Activated CD4-positive, alpha-beta T cell treated with anti-CD3 and anti-CD28 coated beads for 1 hour (primary cell): ENCODE results near the gene MAP1B.
"Not testable (repeated sequence)": the region's sequence is repeated elsewhere in the genome, so short reads cannot be mapped to it uniquely, and the experiment has no call there.

ENCODE experiments used
- DNase-seq: peaks from one replicate; pipeline ENCODE4 v3.0.0-alpha.2; 2020

MAP1B gene

DNA sequence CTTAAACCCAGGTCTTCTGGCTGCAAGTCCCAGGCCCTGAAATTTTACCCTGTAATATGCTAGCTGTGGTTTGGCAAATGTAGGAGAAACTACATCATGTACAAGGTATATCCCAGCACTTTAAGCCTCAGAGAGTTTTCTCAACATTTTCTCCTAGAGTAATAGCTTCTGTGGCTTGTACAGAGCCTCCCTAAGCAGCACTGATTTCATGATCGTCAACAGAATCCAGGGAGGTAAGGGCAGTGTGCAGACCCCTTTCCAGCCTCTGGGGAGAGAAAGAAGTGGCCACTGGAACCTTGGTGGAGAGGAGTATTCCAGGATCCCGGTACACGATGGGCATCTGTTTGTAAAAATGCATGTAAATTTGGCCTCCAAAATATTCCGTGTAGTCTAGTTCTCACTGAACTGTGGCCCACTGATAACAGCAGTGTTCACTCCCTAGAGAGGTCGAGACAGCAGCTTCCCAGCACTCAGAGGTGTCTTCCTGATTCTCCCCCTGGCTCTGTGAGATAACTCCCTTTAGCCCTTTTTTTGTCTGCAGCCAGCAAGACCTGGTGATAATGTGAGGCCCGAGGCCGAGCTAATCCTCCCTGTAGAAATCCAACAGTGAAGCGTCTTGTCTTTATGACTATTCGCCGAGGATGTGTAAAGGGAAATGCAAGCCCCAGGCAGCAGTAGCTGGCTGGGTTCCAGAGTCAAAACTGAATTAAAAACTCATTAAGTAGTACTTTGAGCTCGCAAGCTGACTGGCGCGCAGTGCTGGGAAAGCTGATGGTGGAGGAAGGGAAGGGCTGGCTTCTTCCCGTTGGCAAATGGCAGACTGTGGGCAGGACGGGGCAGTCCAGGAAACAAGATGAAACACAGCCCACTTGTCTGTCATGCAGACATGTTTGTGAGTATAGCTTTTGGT is 59.0 kb downstream of the MAP1B start:
- DNase-seq, result no peak

- DNase-seq, result no peak
These were observed 60.0 kb downstream of the MAP1B start for GRCh38 chr5:72167257-72167656.

GRCh38 chr5:72167804-72168203 is 60.5 kb downstream of the MAP1B start:
- no peak for DNase-seq

DNA sequence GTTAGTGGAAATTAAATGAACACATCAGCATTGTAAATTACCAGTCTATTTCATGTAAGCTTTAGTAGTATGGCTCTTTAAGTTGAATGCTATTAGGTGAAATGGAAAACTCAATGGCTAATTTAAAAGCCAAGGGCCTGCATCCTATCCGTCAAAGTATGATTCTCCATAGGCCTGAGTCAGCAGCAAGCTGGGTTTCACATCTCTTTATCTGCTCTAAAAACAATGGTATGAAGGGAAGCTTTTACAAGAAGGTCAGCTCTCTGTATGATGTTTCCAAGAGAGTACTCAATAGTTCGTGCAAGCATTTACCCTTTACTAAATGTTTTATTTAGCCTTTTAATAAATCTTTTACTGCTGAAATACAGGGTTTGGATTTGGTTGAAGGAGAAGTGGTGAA is 62.8 kb downstream of the MAP1B start:
- DNase-seq, result no peak

- not testable (repeated sequence) for DNase-seq
These were observed 63.9 kb downstream of the MAP1B start for GRCh38 chr5:72171181-72171580.

- no peak for DNase-seq
These were observed 64.4 kb downstream of the MAP1B start for GRCh38 chr5:72171667-72172066.

DNA sequence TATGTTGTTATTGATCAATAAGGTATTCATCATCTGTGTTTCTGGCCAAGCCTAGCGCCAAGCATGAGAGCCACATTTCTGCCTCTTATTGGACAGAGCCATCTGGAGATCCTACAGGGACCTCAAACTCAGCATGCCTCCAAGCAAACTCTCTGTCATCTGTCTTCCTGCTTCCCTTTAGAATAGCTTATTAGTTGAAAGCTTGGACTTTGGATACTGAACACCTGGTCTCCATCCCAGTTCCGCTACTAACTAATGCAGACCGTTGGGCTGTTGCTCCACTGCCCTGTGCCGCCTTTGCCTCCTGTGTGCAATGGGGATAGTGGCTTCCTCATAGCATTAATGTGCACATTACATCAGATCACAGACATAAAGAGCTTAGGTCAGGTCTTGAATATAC is 65.5 kb downstream of the MAP1B start:
- DNase-seq, result no peak

DNA sequence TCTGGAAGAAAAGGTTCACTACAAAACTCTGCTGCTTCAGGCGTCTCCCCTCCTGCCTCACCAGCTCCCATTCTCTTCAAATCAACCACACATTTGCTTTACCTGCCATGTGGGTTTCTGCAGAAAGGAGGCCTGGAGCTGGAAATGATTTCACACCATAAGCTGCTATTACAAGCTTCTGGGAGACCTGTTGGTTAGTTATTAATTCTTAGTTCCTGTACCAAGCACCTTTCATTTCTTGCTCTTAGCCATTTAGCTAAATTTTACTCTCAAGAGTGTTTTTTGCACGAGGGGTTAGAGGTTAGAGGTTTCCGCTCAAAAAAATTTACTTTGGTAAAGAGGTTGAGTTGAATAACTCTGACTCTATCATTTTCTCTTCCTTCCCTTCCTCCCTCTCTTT is 70.3 kb downstream of the MAP1B start:
- no peak for DNase-seq

GRCh38 chr5:72179028-72179815 is 71.9 kb downstream of the MAP1B start:
- no peak for DNase-seq

DNA sequence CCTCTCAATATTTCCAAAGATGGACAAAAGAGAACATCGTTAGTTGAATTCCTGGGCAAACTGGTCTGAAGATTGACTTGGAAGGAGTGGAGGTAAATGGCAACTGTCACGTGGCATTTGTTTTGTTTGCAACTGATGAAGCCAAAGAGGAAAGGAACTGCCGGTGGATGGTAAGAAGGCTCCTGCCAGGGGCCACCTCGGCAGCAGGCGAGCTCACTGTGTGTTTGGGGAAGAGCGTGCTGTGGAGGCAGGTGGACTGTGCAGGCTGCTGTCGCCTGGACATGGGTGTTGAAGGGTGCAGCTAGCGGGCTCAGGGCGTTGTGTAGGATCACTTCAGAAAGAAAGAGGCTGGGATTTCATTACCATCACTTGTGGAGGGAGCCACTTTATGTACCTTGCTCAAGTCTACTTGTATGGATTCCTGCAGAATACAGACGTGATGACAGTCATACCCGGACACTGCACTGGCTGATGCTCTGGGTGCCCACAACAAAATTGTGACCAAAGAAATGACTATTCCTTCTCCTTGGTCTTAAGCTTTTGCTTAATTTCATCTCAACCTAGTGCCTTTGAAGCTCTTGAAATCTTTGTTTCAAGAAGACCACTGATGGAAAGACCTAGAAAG is 72.7 kb downstream of the MAP1B start:
- DNase-seq, result no peak

DNA sequence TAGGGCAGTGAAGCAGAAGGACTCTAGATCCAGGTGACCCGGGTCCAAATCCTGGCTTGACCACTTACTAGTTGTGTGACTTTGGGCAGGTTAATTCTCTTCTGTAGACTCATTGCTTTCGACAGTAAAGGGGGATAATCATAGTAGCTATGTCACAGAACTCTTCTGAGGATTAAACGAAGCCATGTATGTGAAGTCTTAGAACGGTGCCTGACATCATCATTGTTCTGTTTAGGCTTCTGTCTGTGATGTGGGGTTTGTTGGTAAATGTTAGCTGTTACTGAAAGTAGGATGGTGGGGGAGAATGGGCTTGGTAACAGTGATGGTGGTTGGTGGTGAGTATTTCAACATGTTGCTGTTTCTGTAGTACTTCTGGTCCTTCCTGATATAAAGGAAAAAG is 73.7 kb downstream of the MAP1B start:
- DNase-seq, result no peak

- DNase-seq, result no peak
These were observed 75.4 kb downstream of the MAP1B start for GRCh38 chr5:72182686-72183085.

GRCh38 chr5:72183101-72183520 is 75.8 kb downstream of the MAP1B start:
- no peak for DNase-seq

DNA sequence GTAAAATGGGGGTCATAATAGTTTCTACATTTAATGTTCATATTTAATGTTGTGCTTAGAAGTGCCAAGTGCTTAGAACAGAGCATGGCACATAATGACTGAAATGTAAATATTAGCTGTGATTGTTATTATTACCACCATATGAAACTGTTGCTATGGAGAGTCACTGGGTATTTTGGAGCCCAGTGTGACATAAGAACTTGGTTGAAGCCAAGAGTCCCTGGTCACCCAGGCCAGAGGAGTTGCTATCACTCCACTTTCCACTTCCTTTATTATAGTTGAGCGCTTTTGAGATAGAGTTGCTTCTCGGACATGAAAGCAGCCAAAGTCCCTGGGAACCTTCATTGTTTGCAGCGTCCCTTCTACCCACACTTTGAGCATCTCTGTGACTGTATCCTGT is 77.1 kb downstream of the MAP1B start:
- no peak for DNase-seq

GRCh38 chr5:72185496-72186329 is 78.4 kb downstream of the MAP1B start:
- DNase-seq, result no peak

DNA sequence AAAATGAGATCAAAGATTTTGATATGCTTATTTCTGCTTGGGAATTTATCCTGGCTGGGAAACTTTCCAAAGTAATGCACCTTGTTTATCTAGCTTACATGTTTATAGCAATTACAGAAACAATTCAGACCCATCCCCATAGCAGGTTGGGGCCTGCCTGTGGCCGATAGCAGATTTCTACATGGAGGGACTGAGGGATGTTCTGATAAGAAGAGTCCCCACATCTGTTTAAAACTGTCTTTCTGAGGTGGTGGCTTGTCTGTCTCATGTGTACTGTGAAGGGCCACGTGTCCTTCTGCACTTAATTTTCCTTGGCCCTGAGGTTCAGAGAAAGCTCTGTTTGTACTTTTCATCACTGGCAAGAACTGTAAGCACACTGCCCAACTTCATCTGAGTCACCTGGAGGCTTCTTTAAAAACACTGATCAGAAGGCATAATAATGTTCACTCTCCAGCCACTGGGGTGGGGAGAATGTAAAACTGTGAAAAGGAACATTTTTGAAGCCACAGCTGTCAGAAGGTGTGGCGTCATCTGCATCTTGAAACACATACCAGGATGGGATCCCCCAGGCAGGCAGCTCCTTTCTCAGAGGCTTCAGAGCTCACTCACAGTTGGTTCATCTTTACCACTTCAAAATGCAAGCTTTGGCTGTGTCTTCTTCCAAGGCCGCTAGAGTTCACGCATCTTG is 80.3 kb downstream of the MAP1B start:
- no peak for DNase-seq

- DNase-seq, result no peak
These were observed 80.9 kb downstream of the MAP1B start for GRCh38 chr5:72188166-72188565.

GRCh38 chr5:72189146-72189545 is 81.9 kb downstream of the MAP1B start:
- no peak for DNase-seq

DNA sequence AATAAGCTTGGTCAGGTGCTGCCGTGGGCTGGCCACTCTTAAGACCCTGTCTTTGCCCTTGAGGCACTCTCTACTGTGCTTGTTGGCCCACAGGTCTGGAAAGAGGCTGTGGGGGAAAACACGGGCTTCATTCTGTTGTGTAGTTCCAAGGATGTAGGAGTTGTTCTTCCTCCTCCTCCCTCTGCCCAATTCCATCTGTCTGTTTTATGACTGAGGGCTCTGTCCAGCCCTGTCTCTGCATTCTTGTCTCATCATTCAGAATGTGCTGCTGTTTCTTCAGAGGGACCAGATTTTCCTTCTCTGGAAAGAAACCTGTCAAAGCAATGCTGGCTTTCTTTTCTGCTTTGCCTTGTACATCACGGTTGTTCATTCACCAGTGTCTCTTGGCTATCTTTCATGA is 84.1 kb downstream of the MAP1B start:
- no peak for DNase-seq

- DNase-seq, result no peak
These were observed 87.6 kb downstream of the MAP1B start for GRCh38 chr5:72194846-72195245.

- no peak for DNase-seq
These were observed 88.3 kb downstream of the MAP1B start for GRCh38 chr5:72195581-72195980.

- no peak for DNase-seq
These were observed 90.1 kb downstream of the MAP1B start for GRCh38 chr5:72197393-72197792.
